ENCODE measurements around the gene CD2.

The CD2 gene

DNA sequence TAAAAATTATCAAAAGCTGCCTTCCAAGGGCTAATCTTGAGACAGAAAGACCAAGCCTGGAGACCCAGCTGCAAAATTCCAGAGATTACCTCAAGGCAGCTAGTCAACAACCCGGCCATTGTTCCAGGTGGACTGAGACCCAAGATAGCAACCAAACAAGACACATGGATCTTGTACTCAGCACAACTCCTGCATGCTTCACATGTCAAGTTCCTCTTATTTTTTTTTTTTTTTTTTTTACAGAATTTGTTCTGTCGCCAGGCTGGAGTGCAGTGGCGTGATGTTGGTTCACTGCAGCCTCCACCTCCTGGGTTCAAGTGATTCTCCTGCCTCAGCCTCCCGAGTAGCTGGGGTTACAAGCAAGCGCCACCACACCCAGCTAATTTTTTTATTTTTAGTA lies 40.1 kb downstream of the CD2 start:
- no peak overlapping the region for H3K27ac ChIP-seq
- no peak overlapping the region for H3K4me3 ChIP-seq (ENCODE audit: low read depth, low read length)
- H2AFZ ChIP-seq = no peak overlapping the region
- H3K79me2 ChIP-seq = no peaks in the 10 kb centered on the region
- TF ChIP-seq, protein P1, sequence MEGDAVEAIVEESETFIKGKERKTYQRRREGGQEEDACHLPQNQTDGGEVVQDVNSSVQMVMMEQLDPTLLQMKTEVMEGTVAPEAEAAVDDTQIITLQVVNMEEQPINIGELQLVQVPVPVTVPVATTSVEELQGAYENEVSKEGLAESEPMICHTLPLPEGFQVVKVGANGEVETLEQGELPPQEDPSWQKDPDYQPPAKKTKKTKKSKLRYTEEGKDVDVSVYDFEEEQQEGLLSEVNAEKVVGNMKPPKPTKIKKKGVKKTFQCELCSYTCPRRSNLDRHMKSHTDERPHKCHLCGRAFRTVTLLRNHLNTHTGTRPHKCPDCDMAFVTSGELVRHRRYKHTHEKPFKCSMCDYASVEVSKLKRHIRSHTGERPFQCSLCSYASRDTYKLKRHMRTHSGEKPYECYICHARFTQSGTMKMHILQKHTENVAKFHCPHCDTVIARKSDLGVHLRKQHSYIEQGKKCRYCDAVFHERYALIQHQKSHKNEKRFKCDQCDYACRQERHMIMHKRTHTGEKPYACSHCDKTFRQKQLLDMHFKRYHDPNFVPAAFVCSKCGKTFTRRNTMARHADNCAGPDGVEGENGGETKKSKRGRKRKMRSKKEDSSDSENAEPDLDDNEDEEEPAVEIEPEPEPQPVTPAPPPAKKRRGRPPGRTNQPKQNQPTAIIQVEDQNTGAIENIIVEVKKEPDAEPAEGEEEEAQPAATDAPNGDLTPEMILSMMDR (IDR thresholded peaks at IDR 0.05) = no peak
- no peaks in the 10 kb centered on the region for H3K4me1 ChIP-seq
- H3K36me3 ChIP-seq (ENCODE audit: control insufficient read depth, insufficient read depth, low read length) = no peaks in the 10 kb centered on the region
- H3K9me3 ChIP-seq (ENCODE audit: control insufficient read depth, low read length) = no peaks in the 10 kb centered on the region
- no peak overlapping the region for H3K9ac ChIP-seq
- no peak overlapping the region for H3K4me2 ChIP-seq (ENCODE audit: low read length)
- H3K27me3 ChIP-seq (ENCODE audit: control insufficient read depth, insufficient read depth, low read length) = no peaks in the 10 kb centered on the region

DNA sequence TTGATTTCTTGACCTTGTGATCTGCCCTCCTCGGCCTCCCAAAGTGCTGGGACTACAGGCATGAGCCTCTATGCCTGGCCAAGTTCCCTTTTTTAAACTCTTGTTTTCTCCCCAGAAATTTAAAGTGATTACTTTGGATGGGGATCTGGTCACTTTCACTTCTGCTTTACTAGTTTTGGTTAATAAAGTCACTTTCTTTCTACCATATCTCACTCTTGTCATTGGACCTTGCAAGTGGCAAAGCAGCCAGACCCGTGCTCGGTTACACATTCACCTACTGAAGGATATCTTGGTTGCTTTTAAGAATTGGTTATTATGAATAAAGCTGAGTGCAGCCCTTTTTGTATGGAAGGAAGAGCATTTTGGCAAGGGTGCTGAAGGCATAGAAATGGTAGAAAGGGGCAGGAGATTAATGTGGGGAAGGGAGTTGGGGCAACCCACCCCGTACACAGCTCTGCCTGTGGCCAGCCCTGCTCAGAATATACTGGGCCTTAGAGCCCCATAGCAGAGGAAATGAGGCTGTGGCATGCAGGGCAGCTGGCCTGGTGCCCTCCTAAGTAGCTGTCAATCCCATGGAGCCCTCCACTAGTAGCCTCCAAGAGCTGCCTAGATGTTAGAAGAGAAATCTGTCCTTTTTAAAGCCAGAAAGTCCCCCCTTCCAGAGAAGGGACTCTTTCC lies 40.7 kb downstream of the CD2 start:
- Histone ChIP-seq H3K79me2 (no peaks in the 10 kb centered on the region), H3K27ac (no peak overlapping the region), H3K27me3 (ENCODE audit: control insufficient read depth, insufficient read depth, low read length) (no peaks in the 10 kb centered on the region), H3K4me2 (ENCODE audit: low read length) (no peak overlapping the region), H3K36me3 (ENCODE audit: control insufficient read depth, insufficient read depth, low read length) (no peaks in the 10 kb centered on the region), H3K4me1 (no peaks in the 10 kb centered on the region), H2AFZ (no peak overlapping the region), H3K9me3 (ENCODE audit: control insufficient read depth, low read length) (no peaks in the 10 kb centered on the region), H3K4me3 (ENCODE audit: low read depth, low read length) (no peak overlapping the region), H3K9ac (no peak overlapping the region)
- TF ChIP-seq, protein P1 (IDR thresholded peaks at IDR 0.05) = no peak

DNA sequence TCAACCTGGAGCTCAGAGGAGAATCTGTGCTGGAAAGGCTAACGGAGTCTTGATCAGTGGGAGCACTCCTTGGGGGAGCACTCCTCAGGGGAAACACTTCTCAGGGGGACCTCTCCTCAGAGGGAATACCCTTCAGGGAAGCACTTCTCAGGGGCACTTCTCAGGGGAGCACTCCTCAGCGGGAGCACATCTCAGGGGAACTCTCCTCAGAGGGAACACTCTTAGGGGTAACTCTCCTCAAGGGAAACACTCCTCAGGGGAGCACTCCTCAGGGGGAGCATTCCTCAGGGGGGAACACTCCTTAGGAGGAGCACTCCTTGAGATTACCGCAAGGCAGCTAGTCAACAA lies 41.2 kb downstream of the CD2 start:
- H3K4me3 ChIP-seq (ENCODE audit: low read depth, low read length) = no peak overlapping the region
- H3K4me1 ChIP-seq = no peaks in the 10 kb centered on the region
- H3K9ac ChIP-seq = no peak overlapping the region
- H3K9me3 ChIP-seq (ENCODE audit: control insufficient read depth, low read length) = no peaks in the 10 kb centered on the region
- no peaks in the 10 kb centered on the region for H3K36me3 ChIP-seq (ENCODE audit: control insufficient read depth, insufficient read depth, low read length)
- TF ChIP-seq, protein P1 (IDR thresholded peaks at IDR 0.05) = no peak
- H3K79me2 ChIP-seq = no peaks in the 10 kb centered on the region
- no peak overlapping the region for H3K4me2 ChIP-seq (ENCODE audit: low read length)
- H3K27ac ChIP-seq = no peak overlapping the region
- no peaks in the 10 kb centered on the region for H3K27me3 ChIP-seq (ENCODE audit: control insufficient read depth, insufficient read depth, low read length)
- no peak overlapping the region for H2AFZ ChIP-seq

GRCh38 chr1:116804736-116805135 lies 50.5 kb downstream of the CD2 start:
- no peak overlapping the region for H2AFZ ChIP-seq
- H3K4me3 ChIP-seq (ENCODE audit: low read depth, low read length) = no peak overlapping the region
- H3K4me2 ChIP-seq (ENCODE audit: low read length) = no peak overlapping the region
- H3K27ac ChIP-seq = no peak overlapping the region
- no peaks in the 10 kb centered on the region for H3K79me2 ChIP-seq
- H3K27me3 ChIP-seq (ENCODE audit: control insufficient read depth, insufficient read depth, low read length) = no peaks in the 10 kb centered on the region
- TF ChIP-seq, protein P1 (IDR thresholded peaks at IDR 0.05) = no peak
- no peaks in the 10 kb centered on the region for H3K9me3 ChIP-seq (ENCODE audit: control insufficient read depth, low read length)
- no peak overlapping the region for H3K9ac ChIP-seq
- no peaks in the 10 kb centered on the region for H3K4me1 ChIP-seq
- no peaks in the 10 kb centered on the region for H3K36me3 ChIP-seq (ENCODE audit: control insufficient read depth, insufficient read depth, low read length)

DNA sequence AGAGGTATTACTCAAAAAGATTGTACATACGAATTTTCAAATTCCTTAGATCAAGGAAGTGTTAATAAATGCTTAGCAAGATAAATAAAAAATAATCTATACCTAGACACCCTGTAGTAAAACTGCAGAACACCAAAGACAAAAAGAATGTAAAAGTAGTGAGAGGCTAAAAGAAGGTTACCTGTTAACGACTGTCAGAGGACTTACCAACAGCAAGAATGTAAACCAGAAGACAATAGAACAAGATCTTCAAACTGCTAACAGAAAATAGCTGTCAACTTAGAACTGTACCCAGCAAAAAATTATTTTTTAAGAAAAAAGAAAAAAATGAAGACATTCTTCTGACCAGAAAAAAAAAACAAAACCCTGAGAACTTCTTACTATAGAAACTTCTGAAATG lies 51.2 kb downstream of the CD2 start:
- Histone ChIP-seq H3K27ac (no peak overlapping the region), H3K4me2 (ENCODE audit: low read length) (no peak overlapping the region), H3K9ac (no peak overlapping the region), H2AFZ (no peak overlapping the region), H3K4me1 (no peaks in the 10 kb centered on the region), H3K27me3 (ENCODE audit: control insufficient read depth, insufficient read depth, low read length) (no peaks in the 10 kb centered on the region), H3K4me3 (ENCODE audit: low read depth, low read length) (no peak overlapping the region), H3K9me3 (ENCODE audit: control insufficient read depth, low read length) (no peaks in the 10 kb centered on the region), H3K36me3 (ENCODE audit: control insufficient read depth, insufficient read depth, low read length) (no peaks in the 10 kb centered on the region), H3K79me2 (no peaks in the 10 kb centered on the region)
- TF ChIP-seq, protein P1 (IDR thresholded peaks at IDR 0.05) = no peak
